ENCODE measurements around the gene SBF2.

SBF2 gene

GRCh38 chr11:10302359-10302743, 8.3 kb upstream of the SBF2 start:
- POLR2A ChIA-PET: no interaction called here
- peak; percentile 18 for DNase-seq (ENCODE audit: extremely low spot score)
- CTCF ChIA-PET: interaction anchor here (1.2 to 9.6 kb wide), 11 partner anchors 9 to 689 kb away, joined by 3 to 86 read pairs (median 5); no protein-coding TSS in a partner anchor
- no peak for TF ChIP-seq CTCF (IDR thresholded peaks at IDR 0.05; ENCODE audit: control extremely low read depth, extremely low read depth, low read depth, missing control alignments)

- ChIA-PET CTCF (interaction anchor here (1.0 to 9.6 kb wide), 9 partner anchors 9 to 553 kb away, joined by 3 to 86 read pairs (median 6); no protein-coding TSS in a partner anchor), POLR2A (no interaction called here)
- TF ChIP-seq CTCF (IDR thresholded peaks at IDR 0.05; ENCODE audit: control extremely low read depth, extremely low read depth, low read depth, missing control alignments): no peak
- no peak for DNase-seq (ENCODE audit: extremely low spot score)
Measured at GRCh38 chr11:10301656-10302358, 7.8 kb upstream of the SBF2 start.

GRCh38 chr11:10298342-10298741, 4.3 kb upstream of the SBF2 start:
- TF ChIP-seq CTCF (IDR thresholded peaks at IDR 0.05; ENCODE audit: control extremely low read depth, extremely low read depth, low read depth, missing control alignments): peak; percentile 7
- POLR2A ChIA-PET: no interaction called here

GRCh38 chr11:10295064-10295901, 1.3 kb upstream of the SBF2 start:
- DNase-seq (ENCODE audit: extremely low spot score): no peak
- no peak for TF ChIP-seq CTCF (IDR thresholded peaks at IDR 0.05; ENCODE audit: control extremely low read depth, extremely low read depth, low read depth, missing control alignments)
- POLR2A ChIA-PET: interaction anchor here (0.6 kb wide), 1 partner anchor 83 kb away, joined by 3 read pairs; no protein-coding TSS in a partner anchor
- CTCF ChIA-PET: interaction anchor here (0.7 to 1.3 kb wide), 3 partner anchors 9 to 15 kb away, joined by 3 to 5 read pairs (median 3); no protein-coding TSS in a partner anchor

More at GRCh38 chr11:10298342-10298741, 4.3 kb upstream of the SBF2 start:
- DNase-seq (ENCODE audit: extremely low spot score): peak; percentile 77
- CTCF ChIA-PET: interaction anchor here (0.9 to 3.6 kb wide), 9 partner anchors 9 to 550 kb away, joined by 3 to 24 read pairs (median 5); no protein-coding TSS in a partner anchor

GRCh38 chr11:10294290-10294953, 403 bp upstream of the SBF2 start:
- no peak for TF ChIP-seq CTCF (IDR thresholded peaks at IDR 0.05; ENCODE audit: control extremely low read depth, extremely low read depth, low read depth, missing control alignments)
- ChIA-PET CTCF (interaction anchor here (1.3 kb wide), 1 partner anchor 9 kb away, joined by 5 read pairs; no protein-coding TSS in a partner anchor), POLR2A (no interaction called here)
- no peak for DNase-seq (ENCODE audit: extremely low spot score)

Measured in GM10248 (cell line).